ENCODE results near the gene SCN4B.

DNA sequence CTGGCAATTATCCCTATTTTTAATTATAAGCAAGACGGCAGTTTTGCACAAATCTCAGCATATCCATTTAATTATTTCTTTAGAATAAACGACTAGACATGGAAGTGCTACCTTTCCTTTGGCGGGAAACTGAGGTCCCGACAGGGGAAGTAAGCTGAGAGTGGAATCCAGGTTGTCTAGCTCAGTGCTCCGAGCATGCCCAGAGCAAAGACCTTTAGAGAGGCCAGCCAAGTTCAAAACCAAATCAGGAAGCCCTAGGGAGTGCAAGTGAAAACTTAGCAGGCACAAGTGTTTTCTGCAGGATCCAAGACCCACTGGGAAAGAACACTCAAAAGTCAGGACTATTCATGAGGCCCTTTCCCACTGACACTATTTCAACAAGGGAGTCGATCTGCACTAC, 46.5 kb upstream of the SCN4B start:
- TF ChIP-seq, protein P1, sequence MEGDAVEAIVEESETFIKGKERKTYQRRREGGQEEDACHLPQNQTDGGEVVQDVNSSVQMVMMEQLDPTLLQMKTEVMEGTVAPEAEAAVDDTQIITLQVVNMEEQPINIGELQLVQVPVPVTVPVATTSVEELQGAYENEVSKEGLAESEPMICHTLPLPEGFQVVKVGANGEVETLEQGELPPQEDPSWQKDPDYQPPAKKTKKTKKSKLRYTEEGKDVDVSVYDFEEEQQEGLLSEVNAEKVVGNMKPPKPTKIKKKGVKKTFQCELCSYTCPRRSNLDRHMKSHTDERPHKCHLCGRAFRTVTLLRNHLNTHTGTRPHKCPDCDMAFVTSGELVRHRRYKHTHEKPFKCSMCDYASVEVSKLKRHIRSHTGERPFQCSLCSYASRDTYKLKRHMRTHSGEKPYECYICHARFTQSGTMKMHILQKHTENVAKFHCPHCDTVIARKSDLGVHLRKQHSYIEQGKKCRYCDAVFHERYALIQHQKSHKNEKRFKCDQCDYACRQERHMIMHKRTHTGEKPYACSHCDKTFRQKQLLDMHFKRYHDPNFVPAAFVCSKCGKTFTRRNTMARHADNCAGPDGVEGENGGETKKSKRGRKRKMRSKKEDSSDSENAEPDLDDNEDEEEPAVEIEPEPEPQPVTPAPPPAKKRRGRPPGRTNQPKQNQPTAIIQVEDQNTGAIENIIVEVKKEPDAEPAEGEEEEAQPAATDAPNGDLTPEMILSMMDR (conservative IDR thresholded peaks at IDR 0.05; ENCODE audit: low read length), result no peak
- no peak for TF ChIP-seq EZH2phosphoT487 (IDR thresholded peaks at IDR 0.05; ENCODE audit: borderline replicate concordance)

Data from Loucy (cell line).